Osteoblast (primary cell): ENCODE measurements around the gene SHANK3. TPM values are rescaled to one million over a fixed set of nuclear protein-coding genes. Genes with fewer than 3 reads are reported as not detected.
A peak's percentile ranks its signal among the peaks of the same experiment; 100 is the strongest.

Source experiments
- DNase-seq: peaks from one replicate; pipeline ENCODE4 v3.0.0; 2011; ENCODE audit warnings: low spot score, mixed read lengths; ENCODE audit not compliant: insufficient read length; ENCODE audit errors: missing footprints
- H2AFZ ChIP-seq: 2 replicates; pipeline ENCODE4 v1.6.0; 2011; ENCODE audit warnings: mild to moderate bottlenecking, low read length
- H3K27ac ChIP-seq: 2 replicates; pipeline ENCODE4 v1.5.1; 2011; ENCODE audit warnings: mild to moderate bottlenecking, low read depth, low read length, moderate library complexity
- H3K27me3 ChIP-seq: 2 replicates; pipeline ENCODE4 v1.6.0; 2012; ENCODE audit warnings: mild to moderate bottlenecking, control low read depth, inconsistent platforms, low read length, moderate library complexity; ENCODE audit not compliant: insufficient read depth
- H3K36me3 ChIP-seq: 2 replicates; pipeline ENCODE4 v1.5.1; 2011; ENCODE audit warnings: mild to moderate bottlenecking, low read length, control low read depth, moderate library complexity; ENCODE audit not compliant: insufficient read depth
- H3K4me1 ChIP-seq: 2 replicates; pipeline ENCODE4 v1.5.1; 2011; ENCODE audit warnings: mild to moderate bottlenecking, low read length, control low read depth, moderate library complexity; ENCODE audit not compliant: insufficient read depth
- H3K4me2 ChIP-seq: 2 replicates; pipeline ENCODE4 v1.6.0; 2011; ENCODE audit warnings: mild to moderate bottlenecking, low read length; ENCODE audit not compliant: insufficient read depth
- H3K4me3 ChIP-seq: fragments of 200-600 bp; sonication (generic); 3 replicates; pipeline ENCODE4 v1.5.1; 2012; ENCODE audit warnings: mild to moderate bottlenecking, low read length, inconsistent platforms; ENCODE audit not compliant: insufficient read depth
- H3K79me2 ChIP-seq: 2 replicates; pipeline ENCODE4 v1.6.0; 2012; ENCODE audit warnings: mild to moderate bottlenecking, low read length, control low read depth, inconsistent platforms; ENCODE audit not compliant: insufficient read depth
- H3K9me3 ChIP-seq: 2 replicates; pipeline ENCODE4 v1.5.1; 2011; ENCODE audit warnings: low read depth, low read length, control low read depth
- H4K20me1 ChIP-seq: 2 replicates; pipeline ENCODE4 v1.6.0; 2012; ENCODE audit warnings: mild to moderate bottlenecking, low read length, control low read depth; ENCODE audit not compliant: insufficient read depth
- CTCF ChIP-seq: IDR thresholded peaks from 2 replicates; pipeline ENCODE4 v1.5.1; 2011; ENCODE audit warnings: mild to moderate bottlenecking, low read depth, low read length, moderate library complexity; ENCODE audit errors: extremely low read depth
- total RNA-seq: library from RNA; depleted of rRNA; stranded (reverse); fragments of >200 nt; gene quantifications from 2 replicates; pipeline ENCODE4 v1.2.3, GENCODE V29; 2012

SHANK3 gene
- total RNA-seq, 1 donor, result 0.36 TPM

DNA sequence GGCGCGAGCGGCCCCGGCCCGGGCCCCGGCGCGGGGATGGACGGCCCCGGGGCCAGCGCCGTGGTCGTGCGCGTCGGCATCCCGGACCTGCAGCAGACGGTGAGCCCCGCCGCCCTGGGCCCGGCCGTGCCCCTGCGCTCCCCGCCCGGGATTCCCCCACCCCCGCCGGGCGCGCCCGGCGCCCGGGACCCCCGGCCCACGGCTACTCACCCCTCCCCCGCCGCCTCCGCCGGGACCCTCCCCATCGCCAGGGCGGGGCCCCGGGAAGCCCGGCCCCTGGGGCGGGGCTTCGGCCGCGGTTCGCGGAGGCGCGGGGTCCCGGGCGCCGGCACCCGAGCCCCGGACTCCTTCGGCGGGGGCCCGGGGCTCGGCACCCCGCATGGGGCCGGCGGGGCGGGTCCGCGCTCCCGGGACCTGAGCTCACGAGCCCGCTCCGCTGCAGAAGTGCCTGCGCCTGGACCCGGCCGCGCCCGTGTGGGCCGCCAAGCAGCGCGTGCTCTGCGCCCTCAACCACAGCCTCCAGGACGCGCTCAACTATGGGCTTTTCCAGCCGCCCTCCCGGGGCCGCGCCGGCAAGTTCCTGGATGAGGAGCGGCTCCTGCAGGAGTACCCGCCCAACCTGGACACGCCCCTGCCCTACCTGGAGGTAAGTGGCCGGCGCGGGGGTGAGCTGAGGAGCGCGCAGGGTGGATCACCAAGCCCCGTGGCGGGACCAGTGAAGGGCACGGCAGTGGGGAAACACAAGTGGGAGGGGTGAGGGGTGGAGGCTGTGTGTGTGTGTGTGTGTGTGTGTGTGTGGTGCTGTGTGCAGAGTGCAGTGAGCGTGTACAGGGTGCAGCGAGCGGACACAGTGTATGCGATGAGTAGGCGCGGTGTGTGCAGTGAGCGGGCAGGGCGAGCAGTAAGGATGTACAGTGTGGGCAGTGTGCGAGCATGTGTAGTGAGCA lies 2.3 kb downstream of the SHANK3 start:
- Histone ChIP-seq H3K4me2 (no peak overlapping the region), H3K79me2 (no peaks in the 10 kb centered on the region)

DNA sequence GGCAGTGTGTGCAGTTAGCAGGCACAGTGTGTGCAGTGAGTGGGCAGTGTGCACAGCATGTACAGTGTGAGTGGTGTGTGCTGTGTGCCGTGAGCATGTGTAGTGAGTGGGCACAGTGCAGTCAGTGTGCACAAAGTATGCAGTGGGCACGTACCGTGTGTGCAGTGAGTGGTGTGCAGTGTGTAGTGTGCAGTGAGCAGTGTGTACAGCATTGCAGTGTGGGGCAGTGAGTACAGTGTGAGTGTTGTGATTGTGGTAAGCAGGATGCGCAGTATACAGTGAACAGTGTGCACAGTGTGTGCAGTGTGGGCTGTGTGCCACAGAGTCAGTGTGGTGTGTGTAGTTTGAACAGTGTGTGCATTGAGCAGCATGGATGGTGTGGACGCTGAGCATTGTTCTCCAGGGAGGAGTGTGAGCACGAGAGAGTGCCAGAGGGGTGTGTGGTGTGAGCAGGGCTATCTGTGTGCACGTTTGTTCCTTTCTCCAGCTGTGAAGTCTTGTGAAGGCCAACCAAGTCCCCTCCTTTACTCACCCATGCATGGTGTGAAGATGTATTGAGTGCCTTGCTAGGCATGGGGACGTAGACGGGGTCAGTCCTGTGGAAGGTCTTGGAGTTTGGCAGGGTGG lies 3.0 kb downstream of the SHANK3 start:
- no peak overlapping the region for H3K4me2 ChIP-seq
- no peak overlapping the region for H2AFZ ChIP-seq
- DNase-seq, result peak; percentile 83
- no peaks in the 10 kb centered on the region for H3K9me3 ChIP-seq
- H3K27me3 ChIP-seq, result peaks cover 34% of the 10 kb centered on the region
- H3K4me3 ChIP-seq, result no peak overlapping the region
- no peaks in the 10 kb centered on the region for H3K4me1 ChIP-seq
- no peaks in the 10 kb centered on the region for H3K79me2 ChIP-seq
- H3K27ac ChIP-seq, result no peak overlapping the region
- H4K20me1 ChIP-seq, result no peaks in the 10 kb centered on the region
- no peak for TF ChIP-seq CTCF
- H3K36me3 ChIP-seq, result no peaks in the 10 kb centered on the region

More for the DNA sequence above, 2.3 kb downstream of the SHANK3 start:
- Histone ChIP-seq H2AFZ (no peak overlapping the region), H3K4me3 (no peak overlapping the region), H3K27ac (no peak overlapping the region), H3K27me3 (peaks cover 37% of the 10 kb centered on the region), H4K20me1 (no peaks in the 10 kb centered on the region), H3K4me1 (no peaks in the 10 kb centered on the region), H3K36me3 (no peaks in the 10 kb centered on the region), H3K9me3 (no peaks in the 10 kb centered on the region)
- TF ChIP-seq CTCF, result no peak
- peak; percentile 85 for DNase-seq

- Histone ChIP-seq H4K20me1 (no peaks in the 10 kb centered on the region), H2AFZ (no peak overlapping the region), H3K4me2 (no peak overlapping the region), H3K79me2 (no peaks in the 10 kb centered on the region), H3K4me1 (no peaks in the 10 kb centered on the region), H3K27me3 (peaks cover 32% of the 10 kb centered on the region), H3K27ac (no peak overlapping the region), H3K9me3 (no peaks in the 10 kb centered on the region), H3K4me3 (no peak overlapping the region), H3K36me3 (no peaks in the 10 kb centered on the region)
- peak; percentile 53 for DNase-seq
- TF ChIP-seq CTCF, result no peak
Measured at GRCh38 chr22:50676180-50676636, 3.6 kb downstream of the SHANK3 start.
